ENCODE measurements around the gene LDLRAD4. TPM values are rescaled to one million over a fixed set of nuclear protein-coding genes. Genes with fewer than 3 reads are reported as not detected.

LDLRAD4 gene
- total RNA-seq, 1 experiment from 2014 or later, result 1.7 TPM

- peaks cover 82% of the 10 kb centered on the region for H3K27me3 ChIP-seq (ENCODE audit: insufficient read depth, low read depth)
- no peaks in the 10 kb centered on the region for H4K20me1 ChIP-seq (ENCODE audit: insufficient read depth)
- POLR2A ChIA-PET (ENCODE audit: unreplicated experiment), result no interaction called here
- no peak overlapping the region for H2AFZ ChIP-seq
- no peak overlapping the region for H3K4me3 ChIP-seq
- TF ChIP-seq CTCF (conservative IDR thresholded peaks at IDR 0.05) (no peak), EZH2 (IDR thresholded peaks at IDR 0.05; ENCODE audit: low read depth) (no peak)
- intact Hi-C loops (cut with micrococcal nuclease; ENCODE audit: unreplicated experiment), result no loop called here
- H3K4me2 ChIP-seq, result no peak overlapping the region
- H3K36me3 ChIP-seq (ENCODE audit: low read depth), result no peaks in the 10 kb centered on the region
- H3K27ac ChIP-seq, result no peak overlapping the region
- BruUV-seq (replicated peaks), result no TSS peak
- H3K9me3 ChIP-seq (ENCODE audit: insufficient read depth, low read depth), result no peaks in the 10 kb centered on the region
- H3K4me1 ChIP-seq (replicated peaks; ENCODE audit: insufficient read depth), result no peaks in the 10 kb centered on the region
- CTCF ChIA-PET, result no interaction called here
- H3F3A ChIP-seq (ENCODE audit: insufficient read depth, low read depth), result no peaks in the 10 kb centered on the region
- H3K79me2 ChIP-seq (ENCODE audit: low read depth), result no peaks in the 10 kb centered on the region
- no peak for DNase-seq
- H3K9me2 ChIP-seq (ENCODE audit: insufficient read depth), result no peaks in the 10 kb centered on the region
Measured at GRCh38 chr18:13387855-13388548, 169.4 kb downstream of the LDLRAD4 start.

- H3K4me2 ChIP-seq, result no peak overlapping the region
- no peak for DNase-seq
- peaks cover 82% of the 10 kb centered on the region for H3K27me3 ChIP-seq (ENCODE audit: insufficient read depth, low read depth)
- no peaks in the 10 kb centered on the region for H3K9me3 ChIP-seq (ENCODE audit: insufficient read depth, low read depth)
- no peak overlapping the region for H2AFZ ChIP-seq
- no peaks in the 10 kb centered on the region for H4K20me1 ChIP-seq (ENCODE audit: insufficient read depth)
- BruUV-seq (replicated peaks), result no TSS peak
- intact Hi-C loops (cut with micrococcal nuclease; ENCODE audit: unreplicated experiment), result no loop called here
- TF ChIP-seq EZH2 (IDR thresholded peaks at IDR 0.05; ENCODE audit: low read depth), result no peak
- no peak for TF ChIP-seq CTCF (conservative IDR thresholded peaks at IDR 0.05)
- no peaks in the 10 kb centered on the region for H3K4me1 ChIP-seq (replicated peaks; ENCODE audit: insufficient read depth)
- no peaks in the 10 kb centered on the region for H3K36me3 ChIP-seq (ENCODE audit: low read depth)
- H3K79me2 ChIP-seq (ENCODE audit: low read depth), result no peaks in the 10 kb centered on the region
- no peak overlapping the region for H3K27ac ChIP-seq
- no peaks in the 10 kb centered on the region for H3F3A ChIP-seq (ENCODE audit: insufficient read depth, low read depth)
- POLR2A ChIA-PET (ENCODE audit: unreplicated experiment), result no interaction called here
- CTCF ChIA-PET, result no interaction called here
- H3K4me3 ChIP-seq, result no peak overlapping the region
- no peaks in the 10 kb centered on the region for H3K9me2 ChIP-seq (ENCODE audit: insufficient read depth)
Measured at GRCh38 chr18:13388586-13389490, 170.3 kb downstream of the LDLRAD4 start.

- H4K20me1 ChIP-seq (ENCODE audit: insufficient read depth), result no peaks in the 10 kb centered on the region
- no peak overlapping the region for H3K4me2 ChIP-seq
- H3K9me2 ChIP-seq (ENCODE audit: insufficient read depth), result no peaks in the 10 kb centered on the region
- BruUV-seq (replicated peaks), result no TSS peak
- H3K36me3 ChIP-seq (ENCODE audit: low read depth), result no peaks in the 10 kb centered on the region
- CTCF ChIA-PET, result no interaction called here
- no peak overlapping the region for H3K27ac ChIP-seq
- H3K9me3 ChIP-seq (ENCODE audit: insufficient read depth, low read depth), result no peaks in the 10 kb centered on the region
- H3F3A ChIP-seq (ENCODE audit: insufficient read depth, low read depth), result no peaks in the 10 kb centered on the region
- no peak for TF ChIP-seq CTCF (conservative IDR thresholded peaks at IDR 0.05)
- no peak for TF ChIP-seq EZH2 (IDR thresholded peaks at IDR 0.05; ENCODE audit: low read depth)
- H2AFZ ChIP-seq, result no peak overlapping the region
- peaks cover 81% of the 10 kb centered on the region for H3K27me3 ChIP-seq (ENCODE audit: insufficient read depth, low read depth)
- no peaks in the 10 kb centered on the region for H3K79me2 ChIP-seq (ENCODE audit: low read depth)
- POLR2A ChIA-PET (ENCODE audit: unreplicated experiment), result no interaction called here
- intact Hi-C loops (cut with micrococcal nuclease; ENCODE audit: unreplicated experiment), result no loop called here
- H3K4me1 ChIP-seq (replicated peaks; ENCODE audit: insufficient read depth), result no peaks in the 10 kb centered on the region
- no peak for DNase-seq
- no peak overlapping the region for H3K4me3 ChIP-seq
Measured at GRCh38 chr18:13389491-13390131, 171.1 kb downstream of the LDLRAD4 start.

Data from PC-9 (cell line).